Measurements from ENCODE around the gene NBPF14. TPM values are rescaled to one million over a fixed set of nuclear protein-coding genes. Genes with fewer than 3 reads are reported as not detected.
"Not testable (repeated sequence)": the region's sequence is repeated elsewhere in the genome, so short reads cannot be mapped to it uniquely, and the experiment has no call there.

NBPF14 gene
- total RNA-seq, 1 donor from 2014 or later, result 41.3 TPM

- not testable (repeated sequence) for H3K9me3 Mint-ChIP-seq (ENCODE audit: unreplicated experiment); H3K9me3 ChIP-seq (ENCODE audit: insufficient read depth, low read depth, low read length); H4K20me1 ChIP-seq (ENCODE audit: insufficient read depth, low read length); DNase-seq (ENCODE audit: low read depth); H3K4me3 ChIP-seq (ENCODE audit: insufficient read depth, low read depth, low read length); H3K27me3 ChIP-seq (ENCODE audit: insufficient read depth, low read length); H2AFZ ChIP-seq (ENCODE audit: low read depth, low read length); H3K4me2 ChIP-seq (ENCODE audit: low read length); H3K36me3 Mint-ChIP-seq (ENCODE audit: low read depth, unreplicated experiment); H3K4me3 Mint-ChIP-seq (ENCODE audit: unreplicated experiment); H3K27me3 Mint-ChIP-seq (ENCODE audit: low read depth, unreplicated experiment); H3K36me3 ChIP-seq (ENCODE audit: insufficient read depth, low read length); H3K27ac Mint-ChIP-seq (ENCODE audit: unreplicated experiment); H3K9ac ChIP-seq (ENCODE audit: low read length); FAIRE-seq; H3K4me1 Mint-ChIP-seq (ENCODE audit: low read depth, unreplicated experiment); H3K79me2 ChIP-seq (ENCODE audit: insufficient read depth, low read length); H3K27ac ChIP-seq (ENCODE audit: low read depth, low read length); H3K4me1 ChIP-seq (ENCODE audit: insufficient read depth, low read length)
These were observed 63.7 kb downstream of the NBPF14 start for GRCh38 chr1:148532158-148532557.

GRCh38 chr1:148529101-148529567 is 66.7 kb downstream of the NBPF14 start:
- not testable (repeated sequence) for FAIRE-seq; H3K9me3 ChIP-seq (ENCODE audit: insufficient read depth, low read depth, low read length); H3K79me2 ChIP-seq (ENCODE audit: insufficient read depth, low read length); H2AFZ ChIP-seq (ENCODE audit: low read depth, low read length); H3K27me3 Mint-ChIP-seq (ENCODE audit: low read depth, unreplicated experiment); H3K9ac ChIP-seq (ENCODE audit: low read length); H3K4me1 ChIP-seq (ENCODE audit: insufficient read depth, low read length); H4K20me1 ChIP-seq (ENCODE audit: insufficient read depth, low read length); H3K9me3 Mint-ChIP-seq (ENCODE audit: unreplicated experiment); H3K27ac ChIP-seq (ENCODE audit: low read depth, low read length); H3K4me3 ChIP-seq (ENCODE audit: insufficient read depth, low read depth, low read length); H3K36me3 Mint-ChIP-seq (ENCODE audit: low read depth, unreplicated experiment); H3K4me2 ChIP-seq (ENCODE audit: low read length); H3K27me3 ChIP-seq (ENCODE audit: insufficient read depth, low read length); H3K36me3 ChIP-seq (ENCODE audit: insufficient read depth, low read length); H3K4me1 Mint-ChIP-seq (ENCODE audit: low read depth, unreplicated experiment)
- DNase-seq (ENCODE audit: low read depth), result peak; percentile 60
- Mint-ChIP-seq H3K4me3 (ENCODE audit: unreplicated experiment) (peak overlapping the region; percentile 79), H3K27ac (ENCODE audit: unreplicated experiment) (peak overlapping the region; percentile 53)

- not testable (repeated sequence) for H3K27me3 Mint-ChIP-seq (ENCODE audit: low read depth, unreplicated experiment); H3K27ac Mint-ChIP-seq (ENCODE audit: unreplicated experiment); H3K27me3 ChIP-seq (ENCODE audit: insufficient read depth, low read length); H2AFZ ChIP-seq (ENCODE audit: low read depth, low read length); DNase-seq (ENCODE audit: low read depth); H3K79me2 ChIP-seq (ENCODE audit: insufficient read depth, low read length); H3K4me2 ChIP-seq (ENCODE audit: low read length); H3K36me3 ChIP-seq (ENCODE audit: insufficient read depth, low read length); H3K9ac ChIP-seq (ENCODE audit: low read length); H3K4me1 ChIP-seq (ENCODE audit: insufficient read depth, low read length); H3K4me3 Mint-ChIP-seq (ENCODE audit: unreplicated experiment); H3K9me3 Mint-ChIP-seq (ENCODE audit: unreplicated experiment); H3K4me1 Mint-ChIP-seq (ENCODE audit: low read depth, unreplicated experiment); H4K20me1 ChIP-seq (ENCODE audit: insufficient read depth, low read length); H3K9me3 ChIP-seq (ENCODE audit: insufficient read depth, low read depth, low read length); H3K36me3 Mint-ChIP-seq (ENCODE audit: low read depth, unreplicated experiment); H3K27ac ChIP-seq (ENCODE audit: low read depth, low read length); H3K4me3 ChIP-seq (ENCODE audit: insufficient read depth, low read depth, low read length); FAIRE-seq
These were observed 67.2 kb downstream of the NBPF14 start for GRCh38 chr1:148528591-148528990.

- not testable (repeated sequence) for H3K4me1 Mint-ChIP-seq (ENCODE audit: low read depth, unreplicated experiment); H3K27ac ChIP-seq (ENCODE audit: low read depth, low read length); H2AFZ ChIP-seq (ENCODE audit: low read depth, low read length); H3K9me3 ChIP-seq (ENCODE audit: insufficient read depth, low read depth, low read length); H3K79me2 ChIP-seq (ENCODE audit: insufficient read depth, low read length); H3K27me3 Mint-ChIP-seq (ENCODE audit: low read depth, unreplicated experiment); H3K27me3 ChIP-seq (ENCODE audit: insufficient read depth, low read length); H4K20me1 ChIP-seq (ENCODE audit: insufficient read depth, low read length); H3K9ac ChIP-seq (ENCODE audit: low read length); H3K4me2 ChIP-seq (ENCODE audit: low read length); H3K4me3 Mint-ChIP-seq (ENCODE audit: unreplicated experiment); FAIRE-seq; H3K9me3 Mint-ChIP-seq (ENCODE audit: unreplicated experiment); DNase-seq (ENCODE audit: low read depth); H3K4me3 ChIP-seq (ENCODE audit: insufficient read depth, low read depth, low read length); H3K36me3 Mint-ChIP-seq (ENCODE audit: low read depth, unreplicated experiment); H3K4me1 ChIP-seq (ENCODE audit: insufficient read depth, low read length); H3K36me3 ChIP-seq (ENCODE audit: insufficient read depth, low read length); H3K27ac Mint-ChIP-seq (ENCODE audit: unreplicated experiment)
These were observed 69.2 kb downstream of the NBPF14 start for GRCh38 chr1:148526587-148526986.

- not testable (repeated sequence) for H3K36me3 Mint-ChIP-seq (ENCODE audit: low read depth, unreplicated experiment); H3K9me3 ChIP-seq (ENCODE audit: insufficient read depth, low read depth, low read length); H3K9ac ChIP-seq (ENCODE audit: low read length); DNase-seq (ENCODE audit: low read depth); H3K27me3 ChIP-seq (ENCODE audit: insufficient read depth, low read length); H3K27ac Mint-ChIP-seq (ENCODE audit: unreplicated experiment); H2AFZ ChIP-seq (ENCODE audit: low read depth, low read length); H3K79me2 ChIP-seq (ENCODE audit: insufficient read depth, low read length); H3K27ac ChIP-seq (ENCODE audit: low read depth, low read length); H4K20me1 ChIP-seq (ENCODE audit: insufficient read depth, low read length); FAIRE-seq; H3K36me3 ChIP-seq (ENCODE audit: insufficient read depth, low read length); H3K9me3 Mint-ChIP-seq (ENCODE audit: unreplicated experiment); H3K4me2 ChIP-seq (ENCODE audit: low read length); H3K4me1 Mint-ChIP-seq (ENCODE audit: low read depth, unreplicated experiment); H3K4me1 ChIP-seq (ENCODE audit: insufficient read depth, low read length); H3K27me3 Mint-ChIP-seq (ENCODE audit: low read depth, unreplicated experiment); H3K4me3 ChIP-seq (ENCODE audit: insufficient read depth, low read depth, low read length)
- H3K4me3 Mint-ChIP-seq (ENCODE audit: unreplicated experiment), result peak overlapping the region; percentile 47
These were observed 72.3 kb downstream of the NBPF14 start for GRCh38 chr1:148523205-148524144.

- Mint-ChIP-seq H3K27ac (ENCODE audit: unreplicated experiment) (peak overlapping the region; percentile 70), H3K4me3 (ENCODE audit: unreplicated experiment) (peak overlapping the region; percentile 47)
- not testable (repeated sequence) for H3K27me3 Mint-ChIP-seq (ENCODE audit: low read depth, unreplicated experiment); H3K36me3 ChIP-seq (ENCODE audit: insufficient read depth, low read length); H3K27ac ChIP-seq (ENCODE audit: low read depth, low read length); H3K4me1 Mint-ChIP-seq (ENCODE audit: low read depth, unreplicated experiment); H4K20me1 ChIP-seq (ENCODE audit: insufficient read depth, low read length); H3K4me1 ChIP-seq (ENCODE audit: insufficient read depth, low read length); H3K36me3 Mint-ChIP-seq (ENCODE audit: low read depth, unreplicated experiment); H3K9me3 ChIP-seq (ENCODE audit: insufficient read depth, low read depth, low read length); H2AFZ ChIP-seq (ENCODE audit: low read depth, low read length); H3K4me3 ChIP-seq (ENCODE audit: insufficient read depth, low read depth, low read length); H3K9ac ChIP-seq (ENCODE audit: low read length); FAIRE-seq; H3K79me2 ChIP-seq (ENCODE audit: insufficient read depth, low read length); H3K9me3 Mint-ChIP-seq (ENCODE audit: unreplicated experiment); H3K27me3 ChIP-seq (ENCODE audit: insufficient read depth, low read length)
- peak overlapping the region; percentile 33 for H3K4me2 ChIP-seq (ENCODE audit: low read length)
- DNase-seq (ENCODE audit: low read depth), result peak; percentile 98
These were observed 73.1 kb downstream of the NBPF14 start for GRCh38 chr1:148522561-148523204.
